Measurements from ENCODE around the gene MAPT.
A peak's percentile ranks its signal among the peaks of the same experiment; 100 is the strongest.

MAPT gene

DNA sequence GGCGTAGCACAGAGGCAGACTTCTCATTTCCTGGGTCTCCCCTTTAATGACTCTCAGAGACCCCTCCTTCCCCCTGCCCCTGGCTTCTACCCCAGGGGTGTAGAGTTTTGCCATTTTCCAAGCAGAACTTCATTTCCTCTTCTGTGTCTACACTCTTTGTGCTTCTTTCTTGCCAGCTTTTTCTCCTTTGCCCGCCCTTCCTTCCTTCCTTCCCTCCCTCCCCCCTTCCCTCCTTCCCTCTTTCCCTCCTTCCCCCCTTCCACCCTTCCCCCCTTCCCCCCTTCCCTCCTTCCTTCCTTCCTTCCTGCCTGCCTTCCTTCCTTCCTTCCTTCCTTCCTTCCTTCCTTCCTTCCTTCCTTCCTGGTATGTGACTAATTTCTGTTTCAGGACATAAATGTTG, 47.0 kb downstream of the MAPT start:
- Histone ChIP-seq H3K4me3 (no peak overlapping the region), H3K27me3 (no peaks in the 10 kb centered on the region), H3K36me3 (no peaks in the 10 kb centered on the region), H3K27ac (peak overlapping the region; percentile 17 to 73), H3K9me3 (no peaks in the 10 kb centered on the region), H3K4me1 (peaks cover 0 to 24% (median 18%) of the 10 kb centered on the region in 4 donors)
- no peak for DNase-seq
- TF ChIP-seq, protein P1, sequence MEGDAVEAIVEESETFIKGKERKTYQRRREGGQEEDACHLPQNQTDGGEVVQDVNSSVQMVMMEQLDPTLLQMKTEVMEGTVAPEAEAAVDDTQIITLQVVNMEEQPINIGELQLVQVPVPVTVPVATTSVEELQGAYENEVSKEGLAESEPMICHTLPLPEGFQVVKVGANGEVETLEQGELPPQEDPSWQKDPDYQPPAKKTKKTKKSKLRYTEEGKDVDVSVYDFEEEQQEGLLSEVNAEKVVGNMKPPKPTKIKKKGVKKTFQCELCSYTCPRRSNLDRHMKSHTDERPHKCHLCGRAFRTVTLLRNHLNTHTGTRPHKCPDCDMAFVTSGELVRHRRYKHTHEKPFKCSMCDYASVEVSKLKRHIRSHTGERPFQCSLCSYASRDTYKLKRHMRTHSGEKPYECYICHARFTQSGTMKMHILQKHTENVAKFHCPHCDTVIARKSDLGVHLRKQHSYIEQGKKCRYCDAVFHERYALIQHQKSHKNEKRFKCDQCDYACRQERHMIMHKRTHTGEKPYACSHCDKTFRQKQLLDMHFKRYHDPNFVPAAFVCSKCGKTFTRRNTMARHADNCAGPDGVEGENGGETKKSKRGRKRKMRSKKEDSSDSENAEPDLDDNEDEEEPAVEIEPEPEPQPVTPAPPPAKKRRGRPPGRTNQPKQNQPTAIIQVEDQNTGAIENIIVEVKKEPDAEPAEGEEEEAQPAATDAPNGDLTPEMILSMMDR (IDR thresholded peaks at IDR 0.05): no peak
- intact Hi-C loops (cut with DNase I; ENCODE audit: low total_unique reads): no loop called here

GRCh38 chr17:45942284-45942683, 47.9 kb downstream of the MAPT start:
- Histone ChIP-seq H3K4me3 (no peak overlapping the region), H3K36me3 (no peaks in the 10 kb centered on the region), H3K9me3 (no peaks in the 10 kb centered on the region), H3K4me1 (peaks cover 0 to 24% (median 18%) of the 10 kb centered on the region in 4 donors), H3K27ac (peak overlapping the region in 1 of 2 donors; percentile 50), H3K27me3 (no peaks in the 10 kb centered on the region)
- intact Hi-C loops (cut with DNase I; ENCODE audit: low total_unique reads): no loop called here
- DNase-seq: peak; percentile 70 to 87
- TF ChIP-seq, protein P1 (IDR thresholded peaks at IDR 0.05): no peak

DNA sequence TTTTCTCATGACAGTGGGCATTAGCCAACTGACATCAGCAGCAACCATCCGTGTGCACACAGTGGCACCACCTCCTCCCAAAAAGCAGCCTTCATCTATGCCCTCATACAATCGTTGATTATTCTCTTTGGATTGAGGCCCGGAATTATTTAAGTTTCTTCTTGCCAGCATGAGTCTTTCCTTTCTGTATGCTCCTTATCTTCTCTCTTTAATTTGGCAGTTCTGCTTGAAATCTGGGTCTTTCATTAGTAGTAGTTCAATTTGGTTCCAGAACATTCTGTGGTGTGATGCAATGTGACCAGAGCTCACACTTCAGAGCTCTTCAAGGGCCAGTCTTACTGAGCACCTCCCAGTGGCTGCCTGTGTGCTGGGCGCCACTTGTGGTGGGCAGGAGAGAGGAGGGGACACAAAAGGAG, 52.5 kb downstream of the MAPT start:
- H3K36me3 ChIP-seq: no peaks in the 10 kb centered on the region
- no peak overlapping the region for H3K27ac ChIP-seq
- H3K9me3 ChIP-seq: no peaks in the 10 kb centered on the region
- H3K4me1 ChIP-seq: peaks cover 0 to 19% (median 16%) of the 10 kb centered on the region in 4 donors
- intact Hi-C loops (cut with DNase I; ENCODE audit: low total_unique reads): no loop called here
- H3K27me3 ChIP-seq: peaks cover 0 to 12% of the 10 kb centered on the region in 2 donors
- no peak for DNase-seq
- H3K4me3 ChIP-seq: no peak overlapping the region
- TF ChIP-seq, protein P1 (IDR thresholded peaks at IDR 0.05): no peak

- no peaks in the 10 kb centered on the region for H3K36me3 ChIP-seq
- H3K4me3 ChIP-seq: peak overlapping the region in 1 of 2 donors; percentile 34
- intact Hi-C loops (cut with DNase I; ENCODE audit: low total_unique reads): no loop called here
- peaks cover 0 to 26% of the 10 kb centered on the region in 2 donors for H3K27me3 ChIP-seq
- TF ChIP-seq, protein P1 (IDR thresholded peaks at IDR 0.05): no peak
- H3K9me3 ChIP-seq: no peaks in the 10 kb centered on the region
- no peak for DNase-seq
- no peak overlapping the region for H3K27ac ChIP-seq
- H3K4me1 ChIP-seq: peaks cover 0 to 13% (median 7%) of the 10 kb centered on the region in 4 donors
Observed at GRCh38 chr17:45948498-45948880, 54.1 kb downstream of the MAPT start.

- DNase-seq: peak; percentile 69 to 80
- Histone ChIP-seq H3K9me3 (no peaks in the 10 kb centered on the region), H3K27me3 (peaks cover 0 to 26% of the 10 kb centered on the region in 2 donors), H3K27ac (no peak overlapping the region), H3K4me1 (peaks cover 0 to 13% (median 7%) of the 10 kb centered on the region in 4 donors), H3K4me3 (peak overlapping the region in 1 of 2 donors; percentile 34), H3K36me3 (no peaks in the 10 kb centered on the region)
- TF ChIP-seq, protein P1 (IDR thresholded peaks at IDR 0.05): peak; percentile 69 to 76
- intact Hi-C loops (cut with DNase I; ENCODE audit: low total_unique reads): no loop called here
Observed at GRCh38 chr17:45948881-45949624, 54.7 kb downstream of the MAPT start.
